Activated T-helper 9 cell treated with anti-CD3 and anti-CD28 coated beads, Interleukin-2, amount 50 U/mL, for 16 hours (primary cell): ENCODE results near the gene PLEKHS1.
"Not testable (repeated sequence)": the region's sequence is repeated elsewhere in the genome, so short reads cannot be mapped to it uniquely, and the experiment has no call there.

Source experiments
- DNase-seq: peaks from one replicate; pipeline ENCODE4 v3.0.0-alpha.2; 2020; ENCODE audit warnings: low read depth

PLEKHS1 gene

DNA sequence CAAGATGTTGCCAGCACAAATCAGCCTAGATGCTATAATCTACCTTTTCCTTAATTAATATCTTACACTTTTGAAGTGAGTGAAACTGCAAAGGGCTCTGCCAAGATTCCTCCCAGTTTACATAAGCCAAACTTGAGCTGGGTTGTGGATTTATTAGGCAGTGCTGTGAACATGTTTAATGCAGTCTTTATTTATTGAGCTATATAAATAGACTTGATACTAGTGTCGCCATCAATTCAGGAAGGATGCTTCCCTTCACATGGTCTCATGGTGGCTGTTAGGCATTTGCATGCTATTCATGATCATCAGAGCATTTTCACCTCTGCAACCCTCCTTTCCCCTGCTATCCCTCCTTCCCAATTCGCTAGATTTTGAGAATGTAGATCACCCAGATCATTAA lies 40.2 kb downstream of the PLEKHS1 start:
- no peak for DNase-seq

DNA sequence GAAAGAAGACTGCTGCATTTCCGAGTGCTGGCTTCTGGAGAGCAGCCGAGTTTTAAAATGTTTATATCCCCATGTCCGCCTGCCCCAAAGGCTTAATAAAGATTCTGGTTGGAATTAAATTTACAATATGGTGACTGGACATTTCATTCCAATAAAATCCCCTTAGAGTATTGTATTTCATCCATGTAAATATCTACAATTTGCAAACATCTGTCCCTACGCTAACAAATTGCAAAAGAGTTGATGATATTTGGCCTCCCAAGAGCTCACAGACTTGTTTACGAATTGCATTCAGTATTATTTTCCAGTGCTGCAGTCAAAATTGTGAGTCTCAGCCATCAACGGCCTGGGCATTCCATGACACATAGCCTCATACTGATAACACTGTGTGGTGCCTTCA lies 50.1 kb downstream of the PLEKHS1 start:
- no peak for DNase-seq

DNA sequence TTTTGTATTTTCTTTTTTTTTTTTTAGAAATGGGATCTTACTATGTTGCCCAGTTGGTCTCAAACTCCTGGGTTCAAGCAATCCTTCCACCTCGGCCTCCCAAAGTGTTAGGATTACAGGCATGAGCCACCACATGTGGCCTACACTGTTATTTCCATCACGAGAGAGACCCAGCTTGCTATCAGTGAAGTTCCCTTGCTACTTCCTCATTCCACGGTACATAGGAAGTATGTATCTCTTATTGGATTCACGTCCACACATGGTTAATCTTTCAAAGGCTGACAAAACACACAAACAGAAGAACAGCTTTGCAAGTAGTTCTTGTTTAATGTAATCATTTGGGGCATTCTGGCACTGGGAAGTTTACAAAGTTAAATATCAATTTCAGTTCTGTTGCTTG lies 51.5 kb downstream of the PLEKHS1 start:
- DNase-seq: no peak

DNA sequence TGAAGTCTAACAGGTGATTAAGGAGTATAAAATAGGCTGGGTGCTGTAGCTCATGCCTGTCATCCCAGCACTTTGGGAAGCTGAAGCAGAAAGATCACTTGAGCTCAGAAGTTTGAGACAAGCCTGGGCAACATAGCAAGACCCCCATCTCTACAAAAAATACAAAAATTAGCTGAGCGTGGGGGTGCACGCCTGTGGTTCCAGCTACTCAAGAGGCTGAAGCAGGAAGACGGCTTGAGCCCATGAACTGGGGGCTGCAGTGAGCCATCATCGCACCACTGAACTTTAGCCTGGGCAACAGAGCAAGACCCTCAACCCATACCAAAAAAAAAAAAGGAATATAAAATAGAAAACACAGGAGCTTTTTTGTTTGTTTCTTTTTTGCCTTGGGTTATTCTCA lies 55.0 kb downstream of the PLEKHS1 start:
- no peak for DNase-seq

DNA sequence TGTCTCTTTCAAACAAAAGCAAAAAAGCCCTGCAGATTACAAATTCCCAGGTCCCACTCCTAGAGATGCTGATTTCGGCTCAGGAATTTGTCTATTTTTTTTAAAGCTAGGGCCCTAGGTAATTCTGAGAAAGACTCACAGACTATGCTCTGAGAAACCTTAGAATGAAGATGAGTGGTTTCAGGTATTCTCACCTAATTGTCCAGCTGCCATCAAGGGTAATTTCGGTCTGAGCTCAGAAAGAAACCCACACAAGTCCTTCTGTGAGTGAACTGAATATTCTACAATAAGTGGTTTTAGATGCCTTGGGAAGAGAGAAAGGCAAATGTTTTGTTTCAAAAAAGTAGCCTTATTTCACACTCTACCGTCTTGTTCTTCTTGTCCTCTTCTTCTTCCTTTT lies 56.7 kb downstream of the PLEKHS1 start:
- DNase-seq: no peak

DNA sequence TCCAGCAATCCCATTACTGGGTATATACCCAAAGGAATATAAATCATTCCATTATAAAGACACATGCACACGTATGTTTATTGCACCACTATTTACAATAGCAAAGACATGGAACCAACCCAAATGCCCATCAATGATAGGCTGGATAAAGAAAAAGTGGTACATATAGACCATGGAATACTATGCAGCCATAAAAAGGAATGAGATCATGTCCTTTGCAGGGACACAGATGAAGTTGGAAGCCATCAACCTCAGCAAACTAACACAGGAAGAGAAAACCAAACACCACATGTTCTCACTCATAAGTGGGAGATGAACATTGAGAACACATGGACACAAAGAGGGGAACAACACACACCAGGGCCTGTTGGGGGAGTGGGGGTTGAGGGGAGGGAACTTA lies 63.2 kb downstream of the PLEKHS1 start:
- DNase-seq: not testable (repeated sequence)

DNA sequence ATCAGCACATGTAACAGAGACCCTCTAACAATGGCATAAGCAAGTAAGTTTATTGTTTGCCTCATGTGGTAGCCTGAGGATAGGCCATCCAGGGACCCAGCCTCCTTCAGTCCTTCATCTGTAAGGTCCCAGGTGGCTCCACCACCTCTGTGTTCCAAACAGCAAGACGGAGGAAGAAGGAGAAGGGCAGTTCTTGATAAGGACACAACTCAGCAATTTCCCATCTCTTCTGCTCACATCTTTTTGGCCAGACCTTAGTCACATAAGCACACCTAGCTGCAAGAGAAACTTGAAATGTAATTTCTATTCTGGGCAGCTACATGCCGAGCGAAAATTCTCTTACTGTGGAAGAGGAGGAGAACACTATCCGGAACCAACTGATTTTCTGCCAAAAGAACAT lies 68.5 kb downstream of the PLEKHS1 start:
- no peak for DNase-seq

DNA sequence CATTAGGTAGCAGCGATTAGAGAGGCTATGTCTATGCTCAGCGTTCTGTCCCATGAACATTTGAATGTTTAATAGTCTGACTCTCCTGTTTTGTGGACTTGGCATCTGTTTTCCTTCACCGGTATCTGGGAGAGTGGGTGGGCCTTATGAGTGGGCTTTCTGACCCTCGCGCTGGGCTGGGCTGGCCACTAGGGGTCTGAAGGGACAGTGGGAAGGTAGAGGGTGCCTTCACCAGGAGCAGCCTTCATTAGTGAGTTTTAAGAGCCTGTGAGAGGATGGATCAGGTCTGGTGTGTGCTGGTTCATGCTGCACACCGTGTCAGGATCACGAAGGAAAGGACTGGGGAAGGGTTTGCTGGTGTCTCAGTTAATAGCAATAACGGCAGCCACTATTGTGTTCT lies 69.0 kb downstream of the PLEKHS1 start:
- DNase-seq: no peak

DNA sequence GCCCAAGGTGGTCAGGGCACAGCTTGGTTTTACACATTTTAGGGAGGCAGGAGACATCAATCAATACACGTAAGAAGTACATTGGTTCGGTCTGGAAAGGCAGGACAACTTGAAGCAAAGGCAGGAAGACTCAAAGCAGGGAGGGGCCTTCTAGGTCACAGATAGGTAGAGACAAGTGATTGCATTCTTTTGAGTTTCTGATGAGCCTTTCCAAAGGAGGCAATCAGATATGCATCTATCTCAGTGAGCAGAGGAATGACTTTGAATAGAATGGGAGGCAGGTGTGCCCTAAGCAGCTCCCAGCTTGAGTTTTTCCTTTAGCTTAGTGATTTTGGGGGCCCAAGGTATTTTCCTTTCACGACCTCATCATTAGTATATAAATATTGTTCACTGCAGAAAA lies 69.8 kb downstream of the PLEKHS1 start:
- DNase-seq: not testable (repeated sequence)

DNA sequence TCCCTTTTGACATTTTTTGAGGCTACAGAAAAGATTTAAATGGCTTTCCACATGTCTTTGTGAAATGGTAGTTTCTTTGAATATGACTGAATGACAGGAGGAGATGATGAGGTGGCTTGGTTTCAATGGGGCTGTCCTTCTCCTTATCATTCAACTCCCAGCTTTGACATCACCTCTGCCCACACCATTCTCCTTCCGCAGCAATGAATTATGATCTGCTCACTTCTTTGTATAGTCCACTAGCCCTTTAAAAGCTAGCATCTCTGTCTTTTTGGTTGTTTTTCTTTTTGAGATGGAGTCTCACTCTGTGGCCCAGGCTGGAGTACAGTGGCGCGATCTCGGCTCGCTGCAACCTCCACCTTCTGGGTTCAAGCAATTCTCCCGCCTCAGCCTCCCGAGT lies 70.7 kb downstream of the PLEKHS1 start:
- DNase-seq: no peak

DNA sequence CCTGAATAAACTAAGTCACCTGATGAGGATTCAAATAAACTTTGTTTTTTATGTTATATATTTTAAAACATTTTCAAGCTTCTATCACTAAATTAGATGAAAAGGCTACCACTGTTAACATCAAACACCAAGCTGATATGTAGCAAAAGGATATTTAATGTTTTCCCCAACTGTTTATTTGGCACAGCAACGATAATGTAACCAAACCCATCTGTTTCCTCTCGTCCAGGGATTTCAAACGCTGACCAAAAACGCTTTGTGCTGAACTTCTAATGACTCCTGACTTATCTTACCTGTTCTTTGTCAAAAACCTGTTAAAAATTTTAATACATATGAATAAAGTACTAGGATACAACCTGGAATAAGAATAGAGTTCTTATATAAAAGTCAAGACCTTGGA lies 71.9 kb downstream of the PLEKHS1 start:
- no peak for DNase-seq

DNA sequence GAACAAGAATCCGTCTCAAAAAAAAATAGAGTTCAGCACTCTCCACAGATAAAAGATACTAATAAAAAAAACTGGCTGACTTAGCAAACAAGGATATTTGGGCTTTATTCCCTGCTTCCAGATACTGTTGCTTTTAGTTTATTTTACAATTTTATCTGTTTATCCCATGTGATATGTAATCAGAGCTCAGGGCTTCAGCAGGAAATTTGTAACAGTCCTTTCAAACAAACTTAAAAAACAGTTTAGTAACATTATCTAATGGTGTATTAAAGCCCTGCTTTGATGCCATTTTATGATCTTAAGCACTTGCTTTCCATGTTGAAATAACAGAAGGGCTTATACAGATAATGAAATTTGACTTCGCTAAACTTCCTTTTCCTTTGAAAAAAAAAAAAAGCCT lies 74.3 kb downstream of the PLEKHS1 start:
- no peak for DNase-seq

DNA sequence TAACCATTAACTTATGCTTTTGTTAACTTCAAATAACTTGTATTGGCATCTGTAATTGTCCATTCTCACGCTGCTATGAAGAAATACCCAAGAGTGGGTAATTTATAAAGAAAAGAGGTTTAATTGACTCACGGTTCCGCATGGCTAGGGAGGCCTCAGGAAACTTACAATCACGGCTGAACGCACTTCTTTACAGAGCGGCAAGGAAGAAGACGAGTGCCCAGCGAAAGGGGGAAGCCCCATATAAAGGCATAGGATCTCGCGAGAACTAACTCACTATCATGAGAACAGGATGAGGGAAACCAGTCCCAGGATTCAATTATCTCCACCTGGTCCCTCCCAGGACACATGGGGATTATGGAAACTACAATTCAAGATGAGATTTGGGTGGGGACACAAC lies 77.1 kb downstream of the PLEKHS1 start:
- DNase-seq: not testable (repeated sequence)
